K562 (cell line): ENCODE data around the gene HAAO. TPM values are rescaled to one million over a fixed set of nuclear protein-coding genes. Genes with fewer than 3 reads are reported as not detected.
A peak's percentile ranks its signal among the peaks of the same experiment; 100 is the strongest.

Experiments
- ATAC-seq: fragments of 200-7000 bp; cut with Tn5 transposase; 3 replicates; pipeline ENCODE4 v1.9.1; 2020; ENCODE audit warnings: moderate library complexity
- BruUV-seq: library from RNA; stranded (reverse); fragments of 400-500 nt; replicated peaks from 2 replicates; lab custom pipeline; 2021; lab: Mats Ljungman, UMichigan
- CTCF ChIA-PET: fragments of 300-600 bp; formaldehyde crosslinking; extraction: SDS; loops from one replicate; lab custom pipeline; 2021; ENCODE audit warnings: low intra/inter-chr PET ratio; lab: Yijun Ruan, JAX
- POLR2A ChIA-PET: fragments of 300-600, 350-650 bp; sonication (Branson Sonifier 250); formaldehyde crosslinking; extraction: SDS; loops from one replicate; lab custom pipeline; 2021; ENCODE audit warnings: antibody characterized with exemption, inconsistent platforms; lab: Yijun Ruan, JAX
- DNase-seq, 4 experiments: peaks; one replicate each; pipeline versions ENCODE4 v3.0.0 to v3.0.0-alpha.2; 2011 to 2018; ENCODE audit warnings: low spot score in 3 of 4, mixed read lengths in 3 of 4; ENCODE audit errors: extremely low read depth in 1 of 4
- FAIRE-seq: peaks from 2 replicates; lab custom pipeline; 2011; peaks lifted over from hg19 to GRCh38; lab: Jason Lieb, UNC
- H2AFZ ChIP-seq: 2 replicates; pipeline ENCODE4 v1.6.0; 2011; ENCODE audit warnings: low read depth, low read length, control low read depth, inconsistent platforms
- H3K27ac ChIP-seq: fragments of 200-600 bp; 3 replicates; pipeline ENCODE4 v1.8.0; 2011; ENCODE audit warnings: low read depth, mild to moderate bottlenecking, control low read depth, inconsistent platforms, low read length, moderate library complexity, mixed read lengths; ENCODE audit errors: extremely low read depth
- H3K27me3 ChIP-seq, 2 experiments: fragments of 300-600 bp in 1 of 2; 2 replicates in 1 of 2; 3 replicates in 1 of 2; pipeline versions ENCODE4 v1.6.0 to v1.8.0; 2011; ENCODE audit warnings: inconsistent platforms in 2 of 2, low read length in 2 of 2, mild to moderate bottlenecking in 1 of 2, mixed read lengths in 1 of 2, moderate library complexity in 1 of 2; ENCODE audit not compliant: control insufficient read depth in 2 of 2, insufficient read depth in 2 of 2
- H3K36me3 ChIP-seq: fragments of 300-600 bp; 3 replicates; pipeline ENCODE4 v1.8.0; 2011; ENCODE audit warnings: mild to moderate bottlenecking, low read length, inconsistent platforms; ENCODE audit not compliant: control insufficient read depth, insufficient read depth
- H3K4me1 ChIP-seq, 2 experiments: fragments of 200-600 bp in 1 of 2; replicated peaks in 1 of 2; 2 replicates in 1 of 2; 3 replicates in 1 of 2; pipeline versions ENCODE4 v1.5.1 to v1.8.0; 2011; ENCODE audit warnings: inconsistent platforms in 2 of 2, low read length in 2 of 2, mild to moderate bottlenecking in 1 of 2, mixed read lengths in 1 of 2, moderate library complexity in 1 of 2; ENCODE audit not compliant: control insufficient read depth in 2 of 2, insufficient read depth in 2 of 2
- H3K4me2 ChIP-seq: 2 replicates; pipeline ENCODE4 v1.6.1; 2011; ENCODE audit warnings: low read length, control low read depth, inconsistent platforms, mixed read lengths; ENCODE audit not compliant: insufficient read depth
- H3K4me3 ChIP-seq: fragments of 200-600 bp; sonication (generic), shearing (Covaris generic); 2 replicates; pipeline ENCODE4 v1.5.1; 2016; ENCODE audit warnings: control low read depth, inconsistent platforms
- H3K79me2 ChIP-seq: fragments of 200-600 bp; 3 replicates; pipeline ENCODE4 v1.8.0; 2011; ENCODE audit warnings: low read length, inconsistent platforms; ENCODE audit not compliant: control insufficient read depth, insufficient read depth
- H3K9ac ChIP-seq, 2 experiments: 2 replicates each; pipeline versions ENCODE4 v1.6.0 to v1.6.1; 2011; ENCODE audit warnings: low read depth in 2 of 2, low read length in 2 of 2, control low read depth in 1 of 2, inconsistent platforms in 1 of 2, mild to moderate bottlenecking in 1 of 2, mixed read lengths in 1 of 2; ENCODE audit not compliant: insufficient read depth in 1 of 2
- H3K9me1 ChIP-seq: one replicate; pipeline ENCODE4 v1.6.0; 2011; ENCODE audit warnings: inconsistent platforms, mild to moderate bottlenecking, low read length, moderate library complexity; ENCODE audit not compliant: control insufficient read depth, insufficient read depth
- H3K9me3 ChIP-seq: replicated peaks from 2 replicates; pipeline ENCODE4 v1.5.1; 2011; ENCODE audit warnings: low read depth, low read length, inconsistent platforms; ENCODE audit not compliant: control insufficient read depth, insufficient read depth
- H4K20me1 ChIP-seq: replicated peaks from 2 replicates; pipeline ENCODE4 v1.6.1; 2011; ENCODE audit warnings: low read length, inconsistent platforms, mixed read lengths; ENCODE audit not compliant: control insufficient read depth, insufficient read depth
- ARHGAP35 ChIP-seq: fragments of 450-650 bp; IDR thresholded peaks from 2 replicates; pipeline ENCODE4 v1.6.1; 2018; ENCODE audit not compliant: partially characterized antibody
- BHLHE40 ChIP-seq: IDR thresholded peaks from 2 replicates; pipeline ENCODE4 v1.6.1; 2011; ENCODE audit warnings: low read length, improper control_type of control experiment
- CTBP1 ChIP-seq: fragments of 450-650 bp; IDR thresholded peaks from 2 replicates; pipeline ENCODE4 v1.6.1; 2016; ENCODE audit warnings: borderline replicate concordance
- DNMT1 ChIP-seq: fragments of 450-650 bp; IDR thresholded peaks from 2 replicates; pipeline ENCODE4 v1.6.1; 2016; ENCODE audit warnings: antibody characterized with exemption, mild to moderate bottlenecking
- ELK1 ChIP-seq: sonication (generic); formaldehyde crosslinking; IDR thresholded peaks from 2 replicates; pipeline ENCODE4 v1.8.1; 2022; ENCODE audit warnings: missing genetic modification reagents
- HNRNPUL1 ChIP-seq: fragments of 200-400 bp; formaldehyde crosslinking; IDR thresholded peaks from 2 replicates; pipeline ENCODE4 v1.6.1; 2017; ENCODE audit warnings: low read length
- KLF13 ChIP-seq: fragments of 450-650 bp; IDR thresholded peaks from 2 replicates; pipeline ENCODE4 v1.6.1; 2016; ENCODE audit warnings: missing genetic modification characterization, low read depth, mild to moderate bottlenecking, missing compliant biosample characterization, moderate library complexity, borderline replicate concordance
- NR2C2 ChIP-seq, 2 experiments: fragments of 200-800 bp in 1 of 2; sonication (Bioruptor generic) in 1 of 2; sonication (generic) in 1 of 2; formaldehyde crosslinking in 1 of 2; IDR thresholded peaks; 2 replicates each; pipeline versions ENCODE4 v1.6.1 to v1.8.0; 2016 to 2022; ENCODE audit warnings: mild to moderate bottlenecking in 1 of 2, missing compliant biosample characterization in 1 of 2, missing genetic modification characterization in 1 of 2, missing genetic modification reagents in 1 of 2
- PML ChIP-seq: IDR thresholded peaks from 2 replicates; pipeline ENCODE4 v1.6.1; 2012; ENCODE audit warnings: low read length, inconsistent platforms
- WHSC1 ChIP-seq: IDR thresholded peaks from one replicate; pipeline ENCODE4 v1.6.1; 2012; ENCODE audit warnings: low read length, control low read depth, inconsistent platforms
- ZFX ChIP-seq: sonication (generic); formaldehyde crosslinking; IDR thresholded peaks from 2 replicates; pipeline ENCODE4 v1.8.0; 2022; ENCODE audit warnings: mild to moderate bottlenecking, missing genetic modification reagents, moderate library complexity
- ZNF121 ChIP-seq: sonication (generic); formaldehyde crosslinking; conservative IDR thresholded peaks from 2 replicates; pipeline ENCODE4 v1.8.0; 2022; ENCODE audit warnings: missing genetic modification reagents
- ZNF134 ChIP-seq: fragments of 250-450 bp; sonication (Bioruptor Pico); conservative IDR thresholded peaks from 2 replicates; pipeline ENCODE4 v1.4.0; 2020
- ZNF696 ChIP-seq: fragments of 250-450 bp; sonication (Bioruptor Pico); conservative IDR thresholded peaks from 2 replicates; pipeline ENCODE4 v1.4.0; 2020; ENCODE audit warnings: mild to moderate bottlenecking, moderate library complexity
- WGBS: fragments of 100-300 bp; shearing (Covaris generic); methylation state at CpG from one replicate; pipeline ENCODE4 v1.1.6; 2016; ENCODE audit warnings: low coverage, mixed read lengths; ENCODE audit not compliant: insufficient coverage; ENCODE audit errors: missing lambda C conversion rate; 5-methylcytosine and 5-hydroxymethylcytosine counted together
- in situ Hi-C: fragments of 300-500 bp; cut with MboI; formaldehyde crosslinking; loops from 4 replicates; pipeline ENCODE4 v1.15.0; 2018; ENCODE audit warnings: inconsistent platforms, mixed read lengths
- intact Hi-C: fragments of 100-400 bp; cut with micrococcal nuclease; formaldehyde crosslinking; loops from 2 replicates; pipeline ENCODE4 v1.14.2; 2022
- polyA plus RNA-seq, 8 experiments: library from polyadenylated mRNA; depleted of rRNA in 4 of 8; stranded (reverse) in 5 of 8; unstranded in 3 of 8; fragments of >200 nt; fragmentation: Nextera tagmentation in 2 of 8; fragmentation: Illumina TruSeq in 1 of 8; extraction: Ambion mirVana in 2 of 8; extraction: Trizol in 1 of 8; gene quantifications; 2 replicates each; pipeline versions ENCODE4 v1.2.1 to v1.2.3, GENCODE V29; 2011 to 2014; ENCODE audit warnings: inconsistent platforms in 1 of 8, missing spikeins in 1 of 8
- total RNA-seq, 7 experiments: library from RNA; depleted of rRNA in 6 of 7; stranded (reverse); fragments of >200 nt in 6 of 7; fragmentation: Illumina TruSeq in 2 of 7; extraction: Trizol in 2 of 7; gene quantifications; 2 replicates each; pipeline versions ENCODE4 v1.2.1 to v1.2.3, GENCODE V29; 2011 to 2021; ENCODE audit warnings: low replicate concordance in 1 of 7
- TF ChIP-seq, protein P1 (sequence below): fragments of 250-450 bp; sonication (Bioruptor Pico); IDR thresholded peaks from 2 replicates; pipeline ENCODE4 v1.8.0; 2022; ENCODE audit warnings: moderate library complexity, mild to moderate bottlenecking, inconsistent platforms

Gene HAAO
- total and polyA plus RNA-seq, 9 of the 15 experiments (the other 6 are each of a cell fraction or from before 2014, with no cell fraction given) = not detected

DNA sequence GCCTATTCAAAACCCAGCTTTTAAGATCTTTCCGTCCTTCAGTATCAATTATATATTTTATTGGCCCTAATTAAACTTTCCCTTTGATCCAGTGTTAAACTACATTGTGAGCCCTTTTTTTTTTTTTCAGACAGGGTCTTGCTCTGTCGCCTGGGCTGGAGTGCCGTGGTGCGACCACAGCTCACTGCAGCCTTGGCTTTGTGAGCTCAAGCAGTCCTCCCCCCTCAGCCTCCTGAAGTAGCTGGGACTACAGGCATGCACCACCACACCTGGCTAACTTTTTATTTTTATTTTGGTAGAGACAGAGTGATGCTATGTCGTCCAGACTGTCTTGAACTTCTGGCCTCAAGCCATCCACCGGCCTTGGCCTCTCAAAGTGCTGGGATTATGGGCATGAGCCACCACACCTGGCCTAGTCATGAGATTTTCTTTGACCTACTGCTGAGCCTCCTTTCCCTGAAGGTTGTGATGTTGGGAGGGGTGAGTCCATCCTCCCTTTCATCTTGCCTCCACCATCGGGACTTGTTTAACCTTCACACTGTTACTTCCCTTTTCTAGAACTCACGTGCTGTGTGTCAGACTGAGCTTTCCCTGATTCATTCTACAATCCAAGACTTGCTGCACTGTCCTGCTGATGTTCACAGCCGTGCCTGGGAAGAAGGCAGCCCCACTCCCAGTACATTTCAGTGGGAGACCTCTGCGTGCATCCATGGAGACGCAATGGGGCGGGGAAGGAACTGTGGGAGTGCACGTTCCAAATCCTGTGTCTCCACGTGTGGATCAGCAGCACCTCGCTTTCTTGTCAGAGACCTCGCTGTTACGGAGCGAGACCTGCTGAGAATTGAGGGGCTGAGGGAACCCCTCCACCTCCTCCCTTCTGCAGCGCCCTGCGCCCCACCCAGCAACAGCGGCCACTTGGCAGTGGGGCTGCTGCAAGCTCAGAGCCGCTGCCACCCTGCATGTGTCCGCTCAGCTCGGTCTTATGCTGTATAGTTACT is 39.3 kb downstream of the HAAO start:
- peak; percentile 46; the same call in 1 of the 2 replicates for TF ChIP-seq CTBP1
- TF ChIP-seq BHLHE40 = peak; percentile 93
- TF ChIP-seq KLF13 (tag) = no peak
- no peak for TF ChIP-seq HNRNPUL1
- no peak for TF ChIP-seq ZNF134
- no peak for TF ChIP-seq ELK1
- TF ChIP-seq ZFX (CRISPR knock-in tag) = no peak
- TF ChIP-seq ARHGAP35 = no peak
- no peak for TF ChIP-seq ZNF121 (CRISPR knock-in tag)
- no peak for TF ChIP-seq DNMT1
- no peak for TF ChIP-seq PML
- TF ChIP-seq ZNF696 (CRISPR knock-in tag) = no peak
- TF ChIP-seq WHSC1 = no peak
- TF ChIP-seq, protein P1, sequence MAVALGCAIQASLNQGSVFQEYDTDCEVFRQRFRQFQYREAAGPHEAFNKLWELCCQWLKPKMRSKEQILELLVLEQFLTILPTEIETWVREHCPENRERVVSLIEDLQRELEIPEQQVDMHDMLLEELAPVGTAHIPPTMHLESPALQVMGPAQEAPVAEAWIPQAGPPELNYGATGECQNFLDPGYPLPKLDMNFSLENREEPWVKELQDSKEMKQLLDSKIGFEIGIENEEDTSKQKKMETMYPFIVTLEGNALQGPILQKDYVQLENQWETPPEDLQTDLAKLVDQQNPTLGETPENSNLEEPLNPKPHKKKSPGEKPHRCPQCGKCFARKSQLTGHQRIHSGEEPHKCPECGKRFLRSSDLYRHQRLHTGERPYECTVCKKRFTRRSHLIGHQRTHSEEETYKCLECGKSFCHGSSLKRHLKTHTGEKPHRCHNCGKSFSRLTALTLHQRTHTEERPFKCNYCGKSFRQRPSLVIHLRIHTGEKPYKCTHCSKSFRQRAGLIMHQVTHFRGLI (CRISPR knock-in tag) = no peak
- no peak for TF ChIP-seq NR2C2 (CRISPR knock-in tag; IDR thresholded peaks at IDR 0.05)
- TF ChIP-seq NR2C2 (tag; IDR thresholded peaks at IDR 0.05) = no peak
- TF ChIP-seq, all 486 proteins: peak for 2
- Histone ChIP-seq H4K20me1 (peaks cover 8% of the 10 kb centered on the region), H2AFZ (no peak overlapping the region), H3K27me3 (peaks cover 11 to 54% of the 10 kb centered on the region in 2 experiments), H3K4me3 (no peak overlapping the region), H3K27ac (no peak overlapping the region), H3K36me3 (no peaks in the 10 kb centered on the region), H3K9me3 (no peaks in the 10 kb centered on the region), H3K4me1 (peaks cover 0 to 9% of the 10 kb centered on the region in 2 experiments; a peak in 2 of 5 replicates), H3K79me2 (no peaks in the 10 kb centered on the region), H3K9ac (no peak overlapping the region), H3K9me1 (no peaks in the 10 kb centered on the region), H3K4me2 (no peak overlapping the region)
- peak; percentile 31; the same call in 2 of the 3 replicates for ATAC-seq
- no TSS peak for BruUV-seq
- in situ Hi-C loops = no loop called here
- DNase-seq = peak in 2 of 4 experiments; percentile 4 to 8
- intact Hi-C loops = no loop called here
- CTCF ChIA-PET = no interaction called here
- WGBS = 8% methylated on average over 20 of the region's 24 CpGs
- POLR2A ChIA-PET = interaction anchor here (0.7 to 1.3 kb wide), 2 partner anchors 10 to 11 kb away, joined by 3 to 4 read pairs; no protein-coding TSS in a partner anchor
- no peak for FAIRE-seq
